Subcutaneous adipose tissue (tissue), 4 donors: ENCODE measurements around the gene ZBTB16. TPM values are rescaled to one million over a fixed set of nuclear protein-coding genes. Genes with fewer than 3 reads are reported as not detected.

ENCODE experiments used
- total RNA-seq, 4 donors: library from RNA; depleted of rRNA; stranded (reverse); fragments of >200 nt; gene quantifications; one replicate each; pipeline ENCODE4 v1.1.0, GENCODE V29; 2016
- TF ChIP-seq, protein P1 (sequence below): fragments of 450-650 bp; IDR thresholded peaks from one replicate; pipeline ENCODE4 v1.5.1; 2016; ENCODE audit warnings: low read depth, mild to moderate bottlenecking, control low read depth, antibody characterized with exemption, moderate library complexity

The ZBTB16 gene
- total RNA-seq, 4 donors from 2014 or later, result 167 to 446 (median 261) TPM

DNA sequence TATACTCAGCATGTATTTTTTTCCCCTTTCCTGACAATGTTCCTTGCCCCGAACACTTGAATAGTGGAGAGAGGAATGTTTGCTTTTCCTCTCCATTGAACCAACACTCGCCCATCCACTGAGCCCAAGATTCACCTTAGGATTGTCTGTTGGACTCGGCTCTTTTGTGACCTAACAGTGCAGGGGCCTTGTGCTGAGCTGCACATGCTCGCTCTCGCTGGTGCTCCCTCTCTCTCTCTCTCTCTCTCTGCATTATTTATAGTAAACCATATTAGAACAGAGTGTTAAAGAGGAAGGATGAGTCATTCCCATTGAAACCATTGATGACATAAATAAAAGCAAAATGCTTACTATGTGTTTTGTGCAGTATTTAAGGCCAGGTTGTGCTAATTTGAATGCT is 20.7 kb downstream of the ZBTB16 start:
- TF ChIP-seq, protein P1, sequence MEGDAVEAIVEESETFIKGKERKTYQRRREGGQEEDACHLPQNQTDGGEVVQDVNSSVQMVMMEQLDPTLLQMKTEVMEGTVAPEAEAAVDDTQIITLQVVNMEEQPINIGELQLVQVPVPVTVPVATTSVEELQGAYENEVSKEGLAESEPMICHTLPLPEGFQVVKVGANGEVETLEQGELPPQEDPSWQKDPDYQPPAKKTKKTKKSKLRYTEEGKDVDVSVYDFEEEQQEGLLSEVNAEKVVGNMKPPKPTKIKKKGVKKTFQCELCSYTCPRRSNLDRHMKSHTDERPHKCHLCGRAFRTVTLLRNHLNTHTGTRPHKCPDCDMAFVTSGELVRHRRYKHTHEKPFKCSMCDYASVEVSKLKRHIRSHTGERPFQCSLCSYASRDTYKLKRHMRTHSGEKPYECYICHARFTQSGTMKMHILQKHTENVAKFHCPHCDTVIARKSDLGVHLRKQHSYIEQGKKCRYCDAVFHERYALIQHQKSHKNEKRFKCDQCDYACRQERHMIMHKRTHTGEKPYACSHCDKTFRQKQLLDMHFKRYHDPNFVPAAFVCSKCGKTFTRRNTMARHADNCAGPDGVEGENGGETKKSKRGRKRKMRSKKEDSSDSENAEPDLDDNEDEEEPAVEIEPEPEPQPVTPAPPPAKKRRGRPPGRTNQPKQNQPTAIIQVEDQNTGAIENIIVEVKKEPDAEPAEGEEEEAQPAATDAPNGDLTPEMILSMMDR, result no peak

DNA sequence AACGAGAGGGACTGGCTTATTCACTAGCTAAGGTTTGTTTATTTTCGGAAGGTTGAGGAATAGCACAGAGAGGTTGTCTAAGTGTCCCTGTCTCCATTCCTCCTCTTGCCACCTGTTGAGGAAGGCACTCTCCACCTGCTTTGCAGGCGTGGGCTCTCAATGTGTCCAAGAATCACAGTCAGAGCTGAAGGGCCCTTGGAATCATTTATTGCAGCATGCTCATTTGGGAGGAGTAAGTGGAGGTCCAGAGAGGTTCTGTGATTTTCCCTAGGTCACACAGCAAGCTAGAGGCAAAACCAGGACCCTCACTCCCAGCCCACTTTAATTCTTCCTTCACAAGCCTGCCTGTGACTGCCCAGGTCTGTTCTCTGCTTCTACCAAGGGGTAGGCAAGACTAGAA is 21.3 kb downstream of the ZBTB16 start:
- TF ChIP-seq, protein P1, result no peak

DNA sequence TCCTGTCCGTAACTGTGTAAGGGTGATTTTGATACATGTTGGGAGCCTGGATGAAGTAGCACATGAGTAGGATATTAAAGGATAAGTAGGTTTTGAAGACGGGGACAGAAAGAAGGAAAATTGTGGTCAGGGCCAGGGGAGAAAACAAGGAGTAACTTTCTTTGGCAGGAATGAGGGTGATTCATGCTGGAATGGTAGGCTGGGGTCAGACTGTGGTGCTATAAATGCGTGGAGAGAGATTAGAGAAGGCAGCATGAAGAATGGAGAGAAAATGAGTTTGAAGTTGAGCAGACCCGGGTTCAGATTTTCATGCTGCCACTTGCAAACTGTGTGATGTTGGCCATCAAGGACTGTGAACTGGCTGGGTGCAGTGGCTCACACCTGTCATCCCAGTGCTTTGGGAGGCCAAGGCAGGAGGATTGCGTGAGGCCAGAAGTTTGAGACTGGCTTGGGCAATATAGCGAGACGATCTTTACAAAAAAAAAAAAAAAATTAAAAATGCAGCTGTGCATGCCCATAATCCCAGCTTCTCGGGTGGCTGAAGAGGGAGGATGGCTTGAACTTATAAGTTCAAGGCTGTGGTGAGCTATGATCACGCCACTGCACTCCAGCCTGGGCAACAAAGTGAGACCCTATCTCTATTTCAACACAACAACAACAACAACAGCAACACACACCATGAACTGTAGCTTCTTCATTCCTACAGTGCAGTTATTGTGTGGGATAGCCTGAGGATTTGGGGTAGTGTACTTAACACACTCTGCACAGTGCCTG is 22.3 kb downstream of the ZBTB16 start:
- TF ChIP-seq, protein P1, result no peak

DNA sequence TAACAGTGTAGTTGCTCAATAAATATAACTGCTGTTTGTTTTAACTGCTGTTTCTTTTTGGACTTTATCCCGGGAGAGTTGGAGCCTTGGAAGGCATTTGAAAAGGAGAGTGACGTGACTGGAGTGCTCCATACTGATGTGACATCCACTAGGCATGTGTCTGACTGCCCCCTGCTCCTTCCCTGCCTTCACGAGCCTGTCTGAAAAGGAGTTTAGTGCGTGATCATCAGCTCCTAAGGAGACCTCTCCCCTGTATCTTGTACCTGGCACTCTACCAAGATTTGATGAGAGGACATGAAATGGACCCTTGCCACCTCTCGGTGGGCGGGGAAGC is 22.9 kb downstream of the ZBTB16 start:
- TF ChIP-seq, protein P1, result no peak

DNA sequence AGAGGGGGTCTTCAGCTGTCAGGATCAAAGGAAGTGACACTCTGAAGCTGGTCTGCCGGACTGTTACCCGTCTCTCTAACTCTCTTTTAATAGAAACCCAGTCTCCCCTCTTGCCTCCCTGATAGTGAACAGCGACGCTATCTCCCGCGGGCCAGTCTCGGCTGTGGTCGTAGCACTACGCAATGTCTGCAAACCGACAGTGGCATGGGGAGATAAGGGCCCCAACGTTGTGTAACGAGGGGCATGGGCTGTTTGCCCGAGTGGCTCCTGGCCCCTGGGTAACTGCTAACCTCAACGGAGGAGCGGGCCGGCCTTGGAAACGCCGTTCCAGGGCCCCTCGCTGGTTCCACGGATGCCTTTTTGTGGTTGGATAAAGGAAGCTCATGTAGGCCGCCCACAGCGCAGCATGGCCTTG is 23.3 kb downstream of the ZBTB16 start:
- TF ChIP-seq, protein P1, result no peak

DNA sequence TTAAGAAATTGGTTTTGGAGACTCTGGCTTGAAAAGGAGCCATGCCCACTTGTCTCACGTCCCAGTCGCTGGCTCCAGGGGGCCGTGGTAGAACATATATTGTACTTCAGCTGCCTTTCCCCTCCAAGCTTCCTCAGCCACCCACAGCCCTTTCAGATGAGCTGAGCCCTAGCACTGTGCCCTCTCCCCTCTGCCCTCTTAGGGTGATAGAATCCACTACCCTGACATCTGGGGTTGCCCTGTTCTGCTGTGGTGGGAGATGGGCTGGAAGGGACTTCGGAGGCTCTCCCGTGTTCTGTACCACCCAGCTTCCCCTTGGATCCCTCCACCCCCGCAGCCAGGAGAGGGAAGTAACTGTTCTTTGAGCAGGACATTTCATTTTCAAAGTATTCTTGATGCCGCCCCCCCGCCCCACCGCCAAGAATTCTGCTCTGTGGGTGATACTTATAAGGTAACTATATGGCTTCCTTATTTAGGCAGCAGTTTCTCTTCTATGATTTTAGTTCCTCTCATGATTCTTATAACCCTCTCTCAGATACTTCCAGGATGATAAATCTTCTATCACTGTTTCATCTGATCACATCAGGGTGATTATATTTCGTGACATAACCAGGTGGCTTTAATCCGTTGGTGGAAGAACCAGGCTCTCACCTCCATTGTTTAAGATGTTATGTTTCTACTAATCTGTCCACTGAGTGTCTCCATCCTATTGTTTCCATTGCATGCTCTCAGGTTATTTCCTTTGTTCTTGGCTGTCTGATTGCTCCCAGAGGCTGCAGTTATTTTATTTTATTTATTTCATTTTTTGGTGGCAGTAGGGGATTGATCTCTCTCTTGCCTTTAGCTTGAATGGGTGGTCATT is 24.1 kb downstream of the ZBTB16 start:
- TF ChIP-seq, protein P1, result no peak

DNA sequence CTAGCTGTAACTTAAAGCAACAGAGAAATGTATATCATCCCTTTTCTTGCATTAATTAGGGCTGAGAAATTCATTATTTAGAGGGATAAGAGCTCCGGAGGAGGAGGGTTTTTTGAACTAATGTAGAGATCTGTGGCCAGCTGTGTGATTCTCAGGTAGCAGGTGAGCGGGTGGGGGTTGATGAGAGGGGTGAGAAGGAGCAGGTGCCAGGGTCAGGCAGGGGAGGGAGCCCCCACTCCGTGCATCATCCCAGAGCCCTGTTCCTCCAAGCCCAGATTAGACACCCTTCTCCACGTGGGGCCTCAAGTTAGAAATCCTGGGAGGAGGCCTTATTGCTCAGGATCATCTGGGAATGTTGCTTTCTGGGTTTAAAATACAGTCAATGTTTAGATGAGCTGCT is 24.9 kb downstream of the ZBTB16 start:
- TF ChIP-seq, protein P1, result no peak
